Breast epithelium (tissue), 3 donors: ENCODE measurements around the gene MDK.

ENCODE experiments used
- CTCF ChIP-seq, 3 donors: fragments of 450-650 bp; IDR thresholded peaks; one replicate each; pipeline ENCODE4 v1.5.1; 2016 to 2017; ENCODE audit warnings: antibody characterized with exemption in 3 of 3, mild to moderate bottlenecking in 3 of 3, moderate library complexity in 3 of 3
- POLR2A ChIP-seq: fragments of 450-650 bp; IDR thresholded peaks from one replicate; pipeline ENCODE4 v1.6.1; 2016; ENCODE audit warnings: antibody characterized with exemption, mild to moderate bottlenecking, moderate library complexity

- no peak for TF ChIP-seq CTCF (IDR thresholded peaks at IDR 0.05)
- TF ChIP-seq POLR2A: no peak
Observed at GRCh38 chr11:46408407-46408986, 27.0 kb downstream of the MDK start.
